GM18511 (cell line): Measurements from ENCODE around the gene SMIM35.

ENCODE experiments used
- ATAC-seq: cut with Tn5 transposase; IDR thresholded peaks from one replicate; pipeline ENCODE4 v1.9.1; 2021; ENCODE audit warnings: mild to moderate bottlenecking, moderate library complexity; ENCODE audit not compliant: unreplicated experiment

Gene SMIM35

GRCh38 chr11:118060081-118060661 lies 26.6 kb downstream of the SMIM35 start:
- ATAC-seq: no peak

- ATAC-seq: no peak
These were observed 27.4 kb downstream of the SMIM35 start for GRCh38 chr11:118059246-118059940.

GRCh38 chr11:118058311-118059245 lies 28.2 kb downstream of the SMIM35 start:
- ATAC-seq: no peak

- ATAC-seq: no peak
These were observed 29.3 kb downstream of the SMIM35 start for GRCh38 chr11:118057251-118058145.

- no peak for ATAC-seq
These were observed 30.0 kb downstream of the SMIM35 start for GRCh38 chr11:118056806-118057205.

- no peak for ATAC-seq
These were observed 30.8 kb downstream of the SMIM35 start for GRCh38 chr11:118055966-118056365.

GRCh38 chr11:118054712-118055640 lies 31.8 kb downstream of the SMIM35 start:
- ATAC-seq: no peak

GRCh38 chr11:118052581-118053206 lies 34.1 kb downstream of the SMIM35 start:
- no peak for ATAC-seq

- ATAC-seq: peak; percentile 60
These were observed 34.9 kb downstream of the SMIM35 start for GRCh38 chr11:118051611-118052461.

GRCh38 chr11:118051136-118051610 lies 35.6 kb downstream of the SMIM35 start:
- ATAC-seq: no peak

GRCh38 chr11:118050208-118050891 lies 36.4 kb downstream of the SMIM35 start:
- ATAC-seq: no peak

GRCh38 chr11:118049771-118050170 lies 37.0 kb downstream of the SMIM35 start:
- ATAC-seq: no peak

GRCh38 chr11:118048472-118049370 lies 38.0 kb downstream of the SMIM35 start:
- ATAC-seq: no peak

- ATAC-seq: no peak
These were observed 39.0 kb downstream of the SMIM35 start for GRCh38 chr11:118047749-118048148.

GRCh38 chr11:118046964-118047700 lies 39.6 kb downstream of the SMIM35 start:
- ATAC-seq: no peak
